ENCODE results near the gene UAP1L1.

The UAP1L1 gene

GRCh38 chr9:137042751-137043727 is 34.3 kb upstream of the UAP1L1 start:
- DNase-seq: no peak

DNA sequence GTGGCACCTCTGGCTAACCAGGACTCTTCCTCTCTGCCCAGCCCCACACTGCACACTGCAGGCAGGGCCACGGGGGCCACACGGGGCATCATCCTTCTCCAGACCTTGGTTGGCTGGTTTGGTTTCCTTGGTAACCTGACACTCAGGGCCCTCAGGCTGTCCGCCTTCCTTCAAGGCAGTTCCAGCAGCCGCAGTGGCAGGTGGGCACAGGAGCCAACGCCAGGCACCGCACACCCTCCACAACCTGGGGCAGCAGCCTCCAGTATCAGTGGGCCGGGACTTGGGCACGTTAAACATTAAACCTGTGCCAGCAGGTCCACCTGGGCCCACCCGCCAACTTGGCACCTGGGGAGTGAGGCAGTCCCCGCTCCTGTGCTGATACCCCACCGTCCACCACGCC is 33.3 kb upstream of the UAP1L1 start:
- DNase-seq: no peak

- no peak for DNase-seq
Measured at GRCh38 chr9:137044502-137045177, 32.7 kb upstream of the UAP1L1 start.

- no peak for DNase-seq
Measured at GRCh38 chr9:137045294-137046087, 31.8 kb upstream of the UAP1L1 start.

- DNase-seq: peak; percentile 81
Measured at GRCh38 chr9:137046088-137046787, 31.1 kb upstream of the UAP1L1 start, which contains the start of gene NPDC1. TSS of gene NPDC1 (minus strand) at chr9:137046177. CDS start at chr9:137045989, 188 bp downstream.

DNA sequence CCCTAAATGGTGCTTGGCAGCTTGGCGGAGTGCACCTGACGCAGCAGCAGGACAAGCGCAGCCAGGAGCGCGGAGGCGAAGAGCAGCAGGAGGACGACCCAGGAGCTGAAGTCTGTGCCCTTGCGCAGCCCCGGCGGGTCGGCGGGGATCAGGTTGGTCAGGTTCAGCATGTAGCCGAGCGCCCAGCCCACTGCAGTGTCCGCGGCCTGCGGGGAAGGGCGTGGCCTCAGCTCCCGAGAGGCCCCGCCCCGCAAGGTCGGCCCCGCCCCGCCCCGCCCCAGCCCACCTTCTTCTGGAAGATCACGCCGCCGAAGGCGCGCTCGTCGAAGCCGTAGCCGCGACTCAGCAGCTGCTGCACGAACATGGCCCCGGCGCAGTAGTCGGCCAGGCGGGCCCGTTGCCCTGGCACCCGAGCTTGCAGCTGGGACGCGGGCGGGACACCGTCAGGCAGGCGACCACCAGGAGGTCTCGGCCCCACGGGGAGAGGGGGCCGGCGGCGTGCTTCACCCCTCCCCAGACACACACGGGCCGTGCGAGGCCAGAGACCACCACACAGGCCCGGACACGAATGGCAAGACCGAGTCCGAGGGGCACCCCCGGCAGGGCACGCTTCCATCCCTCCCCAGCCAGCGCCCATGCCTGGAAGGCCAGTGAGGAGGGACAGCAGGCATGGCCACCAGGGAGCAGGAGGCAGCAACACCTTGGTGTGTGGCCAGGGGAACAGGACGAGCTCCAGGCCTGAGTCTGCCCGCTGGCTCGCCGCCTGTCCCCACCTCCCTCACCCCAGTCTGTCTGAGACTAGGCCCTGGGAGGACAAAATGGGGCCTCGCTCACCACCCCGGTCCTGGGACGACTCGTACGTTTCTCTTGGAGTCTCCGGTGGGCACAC is 28.4 kb upstream of the UAP1L1 start:
- DNase-seq: no peak

DNA sequence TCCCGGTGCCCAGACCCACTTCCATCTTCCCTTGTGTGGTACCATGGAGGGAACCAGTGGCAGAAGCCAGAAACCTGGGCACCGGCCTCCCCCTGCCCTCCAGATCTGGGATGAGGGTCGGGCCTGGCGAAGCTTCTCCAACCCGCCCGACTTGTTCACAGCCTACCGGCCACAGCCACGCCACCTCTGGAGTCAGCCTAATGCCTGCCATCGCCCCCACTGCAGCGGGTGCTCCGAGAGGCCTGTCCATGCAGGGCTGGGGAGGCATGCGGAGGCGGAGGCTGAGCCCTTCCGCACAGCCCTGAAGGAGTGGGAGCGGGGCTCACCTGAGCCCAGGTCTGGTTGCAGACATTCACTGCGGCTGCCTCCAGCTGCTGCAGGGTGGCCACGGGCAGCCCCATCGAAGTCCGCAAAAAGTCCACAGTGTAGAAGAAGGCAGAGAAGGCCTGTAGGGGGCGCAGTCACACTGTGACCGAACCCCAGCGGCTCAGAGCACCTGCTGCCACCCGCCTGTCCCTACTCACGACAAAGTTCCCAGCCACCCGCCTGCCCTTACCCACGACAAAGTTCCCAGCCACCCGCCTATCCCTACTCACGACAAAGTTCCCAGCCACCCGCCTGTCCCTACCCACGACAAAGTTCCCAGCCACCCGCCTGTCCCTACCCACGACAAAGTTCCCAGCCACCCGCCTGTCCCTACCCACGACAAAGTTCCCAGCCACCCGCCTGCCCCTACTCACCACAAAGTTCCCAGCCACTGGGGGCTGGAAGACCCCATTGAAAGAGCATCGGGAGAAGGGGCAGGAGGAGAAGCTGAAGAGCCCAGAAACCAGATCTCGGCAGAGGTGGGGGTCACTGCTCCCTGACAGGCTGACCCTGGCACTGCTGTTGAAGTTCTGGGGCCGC is 27.5 kb upstream of the UAP1L1 start:
- DNase-seq: peak; percentile 57

DNA sequence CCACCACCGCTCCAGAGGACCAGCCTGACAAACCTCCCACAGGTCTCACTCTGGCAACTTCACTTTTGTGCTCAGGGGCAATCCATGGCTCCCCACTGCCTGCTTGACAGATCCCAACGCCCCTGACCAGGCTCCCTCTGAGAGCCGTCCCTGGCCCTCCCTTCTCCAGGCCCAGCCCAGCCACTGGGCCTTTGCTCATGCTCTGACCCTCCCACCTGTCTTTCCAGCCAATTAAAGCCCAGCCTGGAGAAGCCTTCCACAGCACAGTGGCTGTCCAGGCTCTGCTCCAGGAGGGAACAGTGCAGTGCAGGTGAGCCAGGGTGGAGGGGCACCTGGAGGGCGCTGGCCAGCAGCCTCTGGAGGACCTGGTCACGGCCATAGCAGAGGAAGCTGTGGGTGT is 26.7 kb upstream of the UAP1L1 start:
- no peak for DNase-seq

DNA sequence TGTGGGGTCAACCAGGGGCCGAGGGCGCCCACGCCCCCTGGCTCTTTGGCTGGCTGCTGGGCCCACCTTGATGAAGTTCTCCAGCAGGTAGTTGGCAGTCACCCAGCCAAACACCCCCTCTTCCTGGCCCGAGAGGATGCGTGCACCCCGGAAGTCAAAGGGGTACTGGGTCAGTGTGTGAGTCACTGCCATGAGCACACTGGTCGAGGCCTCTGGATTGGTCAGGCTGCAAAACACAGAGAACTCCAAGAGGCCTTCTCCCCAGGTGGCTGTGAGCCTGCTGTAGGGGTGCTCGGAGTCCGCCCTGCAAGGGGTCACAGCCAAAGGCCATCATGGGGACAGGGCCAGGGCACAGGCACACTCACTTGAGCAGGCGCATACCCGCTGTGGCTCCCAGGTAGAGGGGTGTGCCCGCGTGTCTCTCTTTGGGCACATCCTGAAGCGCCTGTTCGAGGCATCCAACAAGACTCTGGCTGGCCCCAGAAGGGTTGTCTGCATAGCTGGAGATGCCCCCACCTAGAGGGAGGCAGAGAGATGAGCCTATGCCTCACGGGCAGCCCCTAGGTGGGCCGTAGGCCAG is 26.1 kb upstream of the UAP1L1 start:
- DNase-seq: no peak

DNA sequence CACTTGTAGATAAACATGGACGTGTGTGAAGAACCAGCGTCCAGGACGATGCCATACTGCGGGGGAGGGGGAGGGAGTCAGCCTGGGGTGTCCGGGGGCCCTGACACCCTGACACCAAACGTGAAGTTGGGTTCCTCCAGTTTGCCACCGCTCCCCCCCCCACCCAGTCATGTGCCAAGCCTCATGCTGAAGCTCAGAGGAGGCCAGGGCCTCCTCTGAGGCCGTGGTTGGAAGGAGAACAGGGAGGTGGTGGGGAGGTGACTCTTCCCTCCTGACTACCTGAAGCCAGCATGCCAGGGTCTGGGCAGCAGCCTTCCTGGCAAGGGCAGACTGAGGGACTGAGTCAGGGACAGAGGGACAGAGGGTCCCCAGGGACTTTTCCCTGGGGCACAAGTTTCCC is 25.0 kb upstream of the UAP1L1 start:
- DNase-seq: no peak

- DNase-seq: no peak
Measured at GRCh38 chr9:137052998-137053943, 24.0 kb upstream of the UAP1L1 start.

- DNase-seq: peak; percentile 33
Measured at GRCh38 chr9:137053944-137054931, 23.1 kb upstream of the UAP1L1 start, which contains the start of gene ENTPD2. TSS of gene ENTPD2 (minus strand) at chr9:137054061. CDS start at chr9:137053997, 64 bp downstream.

DNA sequence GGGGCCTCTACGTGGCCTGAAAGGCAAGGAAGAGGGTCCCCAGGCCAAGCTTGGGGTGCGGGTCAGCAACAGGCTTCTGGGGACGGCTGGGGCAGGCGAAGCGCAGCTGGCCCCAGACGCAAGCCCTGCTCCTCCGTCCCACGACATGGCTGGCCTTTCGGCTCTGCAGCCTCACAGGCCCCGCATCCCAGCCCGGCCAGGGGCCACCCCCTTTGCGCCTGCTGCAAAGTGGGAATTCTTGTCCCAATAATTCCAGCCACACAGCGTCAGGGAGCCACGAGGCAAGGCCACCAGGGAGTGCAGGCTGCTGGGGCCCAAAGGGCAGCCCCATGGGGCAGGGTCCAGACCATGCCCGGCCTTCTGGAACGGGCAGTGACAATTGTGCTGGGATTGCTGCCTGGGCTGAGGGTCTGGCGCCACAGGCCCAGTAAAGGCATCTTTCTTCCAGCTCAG is 22.4 kb upstream of the UAP1L1 start:
- DNase-seq: no peak

- DNase-seq: no peak
Measured at GRCh38 chr9:137055385-137056364, 21.6 kb upstream of the UAP1L1 start.

GRCh38 chr9:137056739-137057415 is 20.4 kb upstream of the UAP1L1 start:
- DNase-seq: no peak

Measured in activated naive CD4-positive, alpha-beta T cell treated with anti-CD3 and anti-CD28 coated beads, Interleukin-2, amount 50 U/mL, for 16 hours (primary cell).